Tibial nerve (tissue), 4 donors: ENCODE measurements around the gene PLCH2. TPM values are rescaled to one million over a fixed set of nuclear protein-coding genes. Genes with fewer than 3 reads are reported as not detected.

Source experiments
- DNase-seq, 2 donors: peaks; one replicate each; pipeline ENCODE4 v3.0.0-alpha.2; 2019; ENCODE audit warnings: low spot score in 2 of 2
- H3K27ac ChIP-seq, 4 donors: fragments of 200-600 bp; sonication (generic) in 3 of 4; one replicate each; pipeline ENCODE4 v1.5.1; 2017 to 2019; ENCODE audit warnings: mild to moderate bottlenecking in 1 of 4
- H3K27me3 ChIP-seq, 2 donors: fragments of 200-600 bp; sonication (generic) in 1 of 2; one replicate each; pipeline versions ENCODE4 v1.5.1 to v1.6.0; 2017 to 2019
- H3K36me3 ChIP-seq, 3 donors: fragments of 200-600 bp; sonication (generic); one replicate each; pipeline ENCODE4 v1.5.1; 2018 to 2019
- H3K4me1 ChIP-seq, 4 donors: fragments of 200-600 bp; sonication (generic) in 3 of 4; one replicate each; pipeline ENCODE4 v1.5.1; 2017 to 2019
- H3K4me3 ChIP-seq, 4 donors: fragments of 200-600 bp; sonication (generic) in 3 of 4; one replicate each; pipeline ENCODE4 v1.5.1; 2017 to 2019; ENCODE audit warnings: mild to moderate bottlenecking in 1 of 4, moderate library complexity in 1 of 4
- H3K9me3 ChIP-seq, 4 donors: fragments of 200-600 bp; sonication (generic) in 3 of 4; one replicate each; pipeline ENCODE4 v1.5.1; 2017 to 2019
- EP300 ChIP-seq, 2 donors: sonication (generic); formaldehyde crosslinking; IDR thresholded peaks; one replicate each; pipeline ENCODE4 v1.6.1; 2017; ENCODE audit warnings: antibody characterized with exemption in 2 of 2, mild to moderate bottlenecking in 1 of 2
- POLR2A ChIP-seq, 2 donors: fragments of 450-650 bp; IDR thresholded peaks; one replicate each; pipeline ENCODE4 v1.6.1; 2017; ENCODE audit warnings: antibody characterized with exemption in 2 of 2, mild to moderate bottlenecking in 2 of 2, moderate library complexity in 2 of 2
- WGBS, 2 donors: methylation state at CpG; one replicate each; pipeline ENCODE4 v1.1.5; 2018; 5-methylcytosine and 5-hydroxymethylcytosine counted together
- total RNA-seq, 4 donors: library from RNA; depleted of rRNA; stranded (reverse); fragments of >200 nt; gene quantifications; one replicate each; pipeline ENCODE4 v1.1.0, GENCODE V29; 2016
- TF ChIP-seq, protein P1 (sequence below), 5 experiments: fragments of 200-600 bp in 3 of 5; fragments of 450-650 bp in 2 of 5; sonication (generic) in 3 of 5; IDR thresholded peaks; one replicate each; pipeline ENCODE4 v1.5.1; 2016 to 2019; ENCODE audit warnings: antibody characterized with exemption in 5 of 5, mild to moderate bottlenecking in 3 of 5, moderate library complexity in 2 of 5

PLCH2 gene
- total RNA-seq, 4 donors from 2014 or later = 0.21 to 0.59 (median 0.26) TPM

DNA sequence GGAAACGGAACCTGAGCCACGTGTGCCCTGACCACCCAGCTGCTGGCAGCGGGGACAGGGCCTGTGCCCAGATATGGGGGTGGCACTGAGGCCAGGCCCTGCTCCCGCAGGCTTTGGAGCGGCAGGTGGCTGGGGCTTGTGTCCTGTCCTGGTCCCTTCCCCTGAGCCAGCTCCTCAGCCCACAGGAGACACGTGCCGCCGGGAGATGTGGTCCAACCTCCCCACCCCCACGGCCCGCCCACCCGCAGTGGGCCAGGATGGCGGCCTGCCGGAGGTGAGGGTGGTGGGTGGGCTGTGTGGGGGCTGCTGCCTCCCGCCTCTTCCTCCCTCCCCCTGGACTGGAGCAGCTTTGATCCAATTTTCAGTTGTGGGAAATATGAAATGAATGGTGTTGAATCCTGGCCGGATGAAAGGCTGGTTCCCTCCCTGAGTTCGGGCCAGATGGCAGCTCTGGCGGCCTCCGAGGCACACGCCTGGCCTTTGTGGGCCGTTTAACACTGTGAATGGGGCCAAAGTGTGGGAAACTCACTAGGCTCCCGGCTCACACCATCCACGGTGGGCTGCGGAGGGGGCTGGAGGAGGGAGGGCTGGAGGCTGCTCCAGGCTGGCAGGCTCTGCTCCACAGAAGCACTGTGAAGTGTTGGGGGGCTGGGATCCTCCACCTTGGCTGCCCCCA, 56.5 kb downstream of the PLCH2 start:
- peaks cover 2 to 91% of the 10 kb centered on the region in 2 donors for H3K27me3 ChIP-seq
- DNase-seq = no peak
- no peak overlapping the region for H3K4me3 ChIP-seq
- peaks cover 0 to 47% (median 12%) of the 10 kb centered on the region in 4 donors for H3K4me1 ChIP-seq
- H3K27ac ChIP-seq = no peak overlapping the region
- no peaks in the 10 kb centered on the region for H3K9me3 ChIP-seq
- no peaks in the 10 kb centered on the region for H3K36me3 ChIP-seq
- 43 to 57% methylated on average over 8 to 20 of the region's 23 CpGs for WGBS, 2 donors
- TF ChIP-seq POLR2A (IDR thresholded peaks at IDR 0.05) (no peak), EP300 (IDR thresholded peaks at IDR 0.05) (no peak)
- TF ChIP-seq, protein P1, sequence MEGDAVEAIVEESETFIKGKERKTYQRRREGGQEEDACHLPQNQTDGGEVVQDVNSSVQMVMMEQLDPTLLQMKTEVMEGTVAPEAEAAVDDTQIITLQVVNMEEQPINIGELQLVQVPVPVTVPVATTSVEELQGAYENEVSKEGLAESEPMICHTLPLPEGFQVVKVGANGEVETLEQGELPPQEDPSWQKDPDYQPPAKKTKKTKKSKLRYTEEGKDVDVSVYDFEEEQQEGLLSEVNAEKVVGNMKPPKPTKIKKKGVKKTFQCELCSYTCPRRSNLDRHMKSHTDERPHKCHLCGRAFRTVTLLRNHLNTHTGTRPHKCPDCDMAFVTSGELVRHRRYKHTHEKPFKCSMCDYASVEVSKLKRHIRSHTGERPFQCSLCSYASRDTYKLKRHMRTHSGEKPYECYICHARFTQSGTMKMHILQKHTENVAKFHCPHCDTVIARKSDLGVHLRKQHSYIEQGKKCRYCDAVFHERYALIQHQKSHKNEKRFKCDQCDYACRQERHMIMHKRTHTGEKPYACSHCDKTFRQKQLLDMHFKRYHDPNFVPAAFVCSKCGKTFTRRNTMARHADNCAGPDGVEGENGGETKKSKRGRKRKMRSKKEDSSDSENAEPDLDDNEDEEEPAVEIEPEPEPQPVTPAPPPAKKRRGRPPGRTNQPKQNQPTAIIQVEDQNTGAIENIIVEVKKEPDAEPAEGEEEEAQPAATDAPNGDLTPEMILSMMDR (IDR thresholded peaks at IDR 0.05) = no peak

DNA sequence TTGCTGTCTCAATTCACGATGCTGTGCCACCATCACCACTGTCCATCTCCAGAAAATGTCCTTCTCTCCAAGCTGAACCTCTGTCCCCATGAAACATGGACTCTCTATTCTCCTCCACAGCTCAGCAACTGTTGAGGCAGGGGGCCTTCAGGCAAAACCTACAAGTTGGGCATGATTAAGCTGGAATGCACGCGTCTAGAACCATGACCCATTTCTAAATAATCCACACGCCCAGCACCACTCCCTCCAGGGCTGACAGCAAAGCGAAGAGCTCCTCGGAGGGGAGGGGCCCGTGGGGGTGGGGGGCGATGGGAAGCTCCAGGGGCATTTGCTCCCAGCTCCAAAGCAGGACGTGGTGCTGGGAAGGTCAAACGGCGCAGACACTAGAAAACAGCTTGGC, 57.3 kb downstream of the PLCH2 start:
- no peak overlapping the region for H3K27ac ChIP-seq
- DNase-seq = no peak
- no peaks in the 10 kb centered on the region for H3K36me3 ChIP-seq
- peaks cover 0 to 41% (median 11%) of the 10 kb centered on the region in 4 donors for H3K4me1 ChIP-seq
- TF ChIP-seq EP300 (IDR thresholded peaks at IDR 0.05) = no peak
- TF ChIP-seq POLR2A (IDR thresholded peaks at IDR 0.05) = no peak
- TF ChIP-seq, protein P1 (IDR thresholded peaks at IDR 0.05) = no peak
- H3K9me3 ChIP-seq = no peaks in the 10 kb centered on the region
- 65 to 81% methylated on average over 8 to 11 of the region's 11 CpGs for WGBS, 2 donors
- H3K27me3 ChIP-seq = peaks cover 2 to 89% of the 10 kb centered on the region in 2 donors
- H3K4me3 ChIP-seq = no peak overlapping the region

DNA sequence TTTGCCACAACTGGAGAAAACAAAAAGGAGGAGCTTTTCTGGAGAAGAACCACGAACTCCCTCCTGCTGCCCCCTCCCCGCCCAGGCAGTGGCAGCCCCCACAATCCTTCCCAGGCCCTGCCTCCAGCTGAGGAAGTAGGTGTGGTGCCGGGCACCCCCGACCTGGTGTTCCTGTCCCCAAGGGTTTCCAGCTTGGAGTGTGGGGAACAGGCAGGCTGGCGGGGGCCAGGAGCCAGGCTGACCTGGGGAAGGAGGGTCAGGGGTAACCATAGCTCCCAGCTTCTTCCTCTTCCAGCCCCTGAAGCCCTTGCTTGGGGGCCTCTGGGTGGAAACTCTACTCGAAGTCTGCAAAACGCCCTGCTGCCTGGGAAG, 58.2 kb downstream of the PLCH2 start:
- 42 to 49% methylated on average over 7 of the region's 7 CpGs for WGBS, 2 donors
- TF ChIP-seq, protein P1 (IDR thresholded peaks at IDR 0.05) = no peak
- no peak for TF ChIP-seq POLR2A (IDR thresholded peaks at IDR 0.05)
- TF ChIP-seq EP300 (IDR thresholded peaks at IDR 0.05) = no peak
- Histone ChIP-seq H3K36me3 (no peaks in the 10 kb centered on the region), H3K27ac (no peak overlapping the region), H3K4me3 (no peak overlapping the region), H3K27me3 (peaks cover 2 to 90% of the 10 kb centered on the region in 2 donors), H3K4me1 (peaks cover 0 to 32% (median 7%) of the 10 kb centered on the region in 4 donors), H3K9me3 (no peaks in the 10 kb centered on the region)
- DNase-seq = no peak

DNA sequence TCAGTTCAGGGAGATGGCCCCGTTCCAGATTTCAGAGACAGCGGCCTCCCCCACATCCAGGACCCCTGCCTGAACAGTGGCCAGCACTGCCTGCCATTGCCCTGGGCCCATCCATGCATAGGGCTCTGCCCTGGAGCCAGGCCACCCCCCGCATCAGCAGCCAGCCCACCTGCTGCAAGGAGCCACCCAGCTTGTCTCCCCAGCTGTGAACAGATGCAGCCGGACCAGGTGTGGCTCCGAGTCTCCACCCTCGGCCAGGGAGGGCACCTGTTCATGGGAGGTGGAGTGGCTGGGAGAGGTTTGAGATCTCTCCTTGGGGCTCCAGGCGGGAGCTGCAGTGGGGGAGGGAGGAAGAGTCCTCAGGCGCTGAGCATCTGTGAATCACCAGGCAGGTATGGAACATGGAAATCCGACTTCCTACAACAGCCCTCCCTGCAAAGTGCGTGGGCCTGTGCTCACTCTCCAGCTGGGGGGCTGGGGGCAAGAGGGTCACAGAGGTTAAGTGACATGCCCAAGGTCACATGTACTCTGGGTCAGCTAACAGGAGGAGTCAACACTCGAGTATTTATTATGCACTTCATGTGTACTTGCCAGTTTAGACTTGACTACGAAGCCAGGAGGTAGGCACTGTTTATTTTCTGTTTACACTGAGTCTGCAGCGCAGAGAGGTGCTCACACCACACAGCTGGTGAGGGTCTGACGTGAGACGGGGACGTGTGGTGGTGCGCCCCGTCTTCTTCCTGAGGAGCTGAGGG, 58.8 kb downstream of the PLCH2 start:
- peaks cover 0 to 29% (median 6%) of the 10 kb centered on the region in 4 donors for H3K4me1 ChIP-seq
- no peak overlapping the region for H3K27ac ChIP-seq
- WGBS, 2 donors = 62 to 64% methylated on average over 17 of the region's 18 CpGs
- H3K9me3 ChIP-seq = no peaks in the 10 kb centered on the region
- DNase-seq = no peak
- no peak overlapping the region for H3K4me3 ChIP-seq
- no peak for TF ChIP-seq POLR2A (IDR thresholded peaks at IDR 0.05)
- no peak for TF ChIP-seq EP300 (IDR thresholded peaks at IDR 0.05)
- TF ChIP-seq, protein P1 (IDR thresholded peaks at IDR 0.05) = no peak
- H3K36me3 ChIP-seq = no peaks in the 10 kb centered on the region
- peaks cover 2 to 93% of the 10 kb centered on the region in 2 donors for H3K27me3 ChIP-seq

DNA sequence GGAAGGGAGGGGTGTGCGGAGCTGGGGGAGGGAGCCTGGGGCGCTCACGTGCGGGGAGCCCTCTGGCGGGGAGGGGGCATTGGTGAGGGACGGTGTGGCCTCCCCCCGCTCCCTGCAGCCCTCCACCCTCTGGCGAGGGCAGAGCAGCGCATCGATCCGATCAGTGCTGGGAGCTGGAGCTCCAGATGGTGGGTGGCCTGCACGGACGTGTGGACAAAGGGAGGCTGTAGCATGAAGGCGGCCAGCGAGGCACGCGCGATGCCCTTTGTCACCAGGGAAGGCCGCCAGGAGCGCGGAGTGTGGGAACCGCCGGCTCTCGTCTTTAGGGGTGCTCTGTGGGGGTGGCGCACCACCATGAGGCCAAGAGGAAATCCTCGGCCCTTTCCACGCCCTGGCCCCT, 59.4 kb downstream of the PLCH2 start:
- Histone ChIP-seq H3K9me3 (no peaks in the 10 kb centered on the region), H3K36me3 (no peaks in the 10 kb centered on the region), H3K4me1 (peaks cover 0 to 26% (median 4%) of the 10 kb centered on the region in 4 donors), H3K27me3 (peaks cover 2 to 94% of the 10 kb centered on the region in 2 donors), H3K27ac (no peak overlapping the region), H3K4me3 (no peak overlapping the region)
- no peak for DNase-seq
- TF ChIP-seq POLR2A (IDR thresholded peaks at IDR 0.05) (no peak), EP300 (IDR thresholded peaks at IDR 0.05) (no peak)
- TF ChIP-seq, protein P1 (IDR thresholded peaks at IDR 0.05) = no peak
- WGBS, 2 donors = 49 to 55% methylated on average over 24 to 27 of the region's 27 CpGs
